Left ventricle myocardium inferior (tissue), 1 donor: ENCODE data around the gene SPECC1. TPM values are rescaled to one million over a fixed set of nuclear protein-coding genes. Genes with fewer than 3 reads are reported as not detected.
"Not testable (repeated sequence)": the region's sequence is repeated elsewhere in the genome, so short reads cannot be mapped to it uniquely, and the experiment has no call there.

ENCODE experiments used
- DNase-seq: peaks from one replicate; pipeline ENCODE4 v3.0.0-alpha.2; 2020
- H3K27ac ChIP-seq: fragments of 200-600 bp; replicated peaks from 2 replicates; pipeline ENCODE4 v1.8.0; 2021
- H3K27me3 ChIP-seq: fragments of 200-600 bp; 2 replicates; pipeline ENCODE4 v1.8.0; 2021; ENCODE audit warnings: low read depth
- H3K36me3 ChIP-seq: fragments of 200-600 bp; 2 replicates; pipeline ENCODE4 v1.8.0; 2021
- H3K4me1 ChIP-seq: fragments of 200-600 bp; 2 replicates; pipeline ENCODE4 v1.8.0; 2021
- H3K4me3 ChIP-seq: fragments of 200-600 bp; 2 replicates; pipeline ENCODE4 v1.8.0; 2021; ENCODE audit warnings: mild to moderate bottlenecking, moderate library complexity
- H3K9me3 ChIP-seq: fragments of 200-600 bp; replicated peaks from 2 replicates; pipeline ENCODE4 v1.8.0; 2021
- intact Hi-C: fragments of 100-400 bp; cut with micrococcal nuclease; formaldehyde crosslinking; loops from one replicate; pipeline ENCODE4 v1.11.0; 2022
- total RNA-seq: library from RNA; stranded (reverse); fragmentation: NEBNext Ultra II Directional; extraction: Animal tissue kit (Norgen Biotek cat#: 25700); gene quantifications from one replicate; pipeline ENCODE4 v1.2.1, GENCODE V29; 2021
- TF ChIP-seq, protein P1 (sequence below): fragments of 200-600 bp; IDR thresholded peaks from 2 replicates; pipeline ENCODE4 v1.8.0; 2021; ENCODE audit warnings: antibody characterized with exemption, mild to moderate bottlenecking, borderline replicate concordance
- donor health status: DM: no; HTN: yes; CAD: no; lungs with severe emphysema.

Gene SPECC1
- total RNA-seq, 1 donor from 2014 or later: 10.6 TPM

DNA sequence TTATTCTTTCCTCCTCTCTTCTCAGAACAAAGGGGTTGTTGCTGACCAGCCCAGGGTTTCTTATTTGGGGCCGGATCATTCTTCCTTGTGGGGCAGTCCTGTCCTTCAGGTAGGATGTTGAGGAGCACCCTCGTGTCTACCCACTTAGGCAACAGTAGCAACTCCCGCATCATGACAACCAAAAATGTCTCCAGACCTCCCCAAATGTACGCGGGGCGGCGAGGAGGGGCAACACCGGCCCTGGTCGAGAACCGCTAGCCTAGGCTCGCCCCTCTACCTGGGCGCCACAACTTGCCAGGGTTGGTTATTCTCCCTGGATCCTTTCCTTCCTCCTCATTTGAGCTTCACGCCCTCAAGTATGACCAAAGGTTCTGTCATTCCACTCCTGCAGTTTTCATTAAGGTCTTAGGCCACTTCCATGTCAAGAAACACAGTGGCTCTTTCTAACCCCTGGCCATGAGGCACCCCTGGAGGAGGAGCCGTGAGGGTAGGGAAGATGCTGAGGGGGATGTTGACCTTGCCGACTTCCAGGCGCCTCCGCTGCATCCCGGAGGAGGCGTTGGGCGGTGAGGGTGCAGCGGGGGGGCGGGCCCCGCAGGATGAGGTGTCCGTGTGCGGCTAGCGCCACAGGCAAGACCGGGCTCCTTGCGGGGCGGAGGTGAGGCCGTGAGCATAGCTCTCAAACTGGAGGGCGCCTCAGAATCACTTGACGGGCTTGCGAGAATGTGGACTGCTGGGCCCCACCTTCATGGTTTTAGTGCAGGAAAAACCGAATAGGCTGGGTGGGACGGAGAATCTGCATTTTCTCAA lies 712 bp upstream of the SPECC1 start:
- peaks cover 88% of the 10 kb centered on the region for H3K27me3 ChIP-seq
- H3K4me3 ChIP-seq: peak overlapping the region; percentile 87
- peak; percentile 20 for DNase-seq
- TF ChIP-seq, protein P1, sequence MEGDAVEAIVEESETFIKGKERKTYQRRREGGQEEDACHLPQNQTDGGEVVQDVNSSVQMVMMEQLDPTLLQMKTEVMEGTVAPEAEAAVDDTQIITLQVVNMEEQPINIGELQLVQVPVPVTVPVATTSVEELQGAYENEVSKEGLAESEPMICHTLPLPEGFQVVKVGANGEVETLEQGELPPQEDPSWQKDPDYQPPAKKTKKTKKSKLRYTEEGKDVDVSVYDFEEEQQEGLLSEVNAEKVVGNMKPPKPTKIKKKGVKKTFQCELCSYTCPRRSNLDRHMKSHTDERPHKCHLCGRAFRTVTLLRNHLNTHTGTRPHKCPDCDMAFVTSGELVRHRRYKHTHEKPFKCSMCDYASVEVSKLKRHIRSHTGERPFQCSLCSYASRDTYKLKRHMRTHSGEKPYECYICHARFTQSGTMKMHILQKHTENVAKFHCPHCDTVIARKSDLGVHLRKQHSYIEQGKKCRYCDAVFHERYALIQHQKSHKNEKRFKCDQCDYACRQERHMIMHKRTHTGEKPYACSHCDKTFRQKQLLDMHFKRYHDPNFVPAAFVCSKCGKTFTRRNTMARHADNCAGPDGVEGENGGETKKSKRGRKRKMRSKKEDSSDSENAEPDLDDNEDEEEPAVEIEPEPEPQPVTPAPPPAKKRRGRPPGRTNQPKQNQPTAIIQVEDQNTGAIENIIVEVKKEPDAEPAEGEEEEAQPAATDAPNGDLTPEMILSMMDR: no peak
- H3K4me1 ChIP-seq: peaks cover 18% of the 10 kb centered on the region
- peak overlapping the region; percentile 87 for H3K27ac ChIP-seq
- no peaks in the 10 kb centered on the region for H3K36me3 ChIP-seq
- H3K9me3 ChIP-seq: no peaks in the 10 kb centered on the region
- intact Hi-C loops: no loop called here

DNA sequence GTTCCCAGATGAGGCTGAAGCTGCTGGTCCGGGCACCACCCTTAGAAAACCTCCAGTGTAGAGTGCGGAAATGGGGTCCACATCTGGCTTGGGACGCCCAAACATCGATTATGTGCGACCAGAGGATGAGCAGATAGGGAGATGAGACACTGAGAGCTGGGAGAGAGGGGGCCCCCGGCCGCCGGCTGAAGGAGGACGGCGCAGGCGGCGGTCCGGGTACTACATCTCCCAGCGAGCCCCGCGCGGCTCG lies 182 bp upstream of the SPECC1 start:
- no peak for DNase-seq
- TF ChIP-seq, protein P1: no peak

DNA sequence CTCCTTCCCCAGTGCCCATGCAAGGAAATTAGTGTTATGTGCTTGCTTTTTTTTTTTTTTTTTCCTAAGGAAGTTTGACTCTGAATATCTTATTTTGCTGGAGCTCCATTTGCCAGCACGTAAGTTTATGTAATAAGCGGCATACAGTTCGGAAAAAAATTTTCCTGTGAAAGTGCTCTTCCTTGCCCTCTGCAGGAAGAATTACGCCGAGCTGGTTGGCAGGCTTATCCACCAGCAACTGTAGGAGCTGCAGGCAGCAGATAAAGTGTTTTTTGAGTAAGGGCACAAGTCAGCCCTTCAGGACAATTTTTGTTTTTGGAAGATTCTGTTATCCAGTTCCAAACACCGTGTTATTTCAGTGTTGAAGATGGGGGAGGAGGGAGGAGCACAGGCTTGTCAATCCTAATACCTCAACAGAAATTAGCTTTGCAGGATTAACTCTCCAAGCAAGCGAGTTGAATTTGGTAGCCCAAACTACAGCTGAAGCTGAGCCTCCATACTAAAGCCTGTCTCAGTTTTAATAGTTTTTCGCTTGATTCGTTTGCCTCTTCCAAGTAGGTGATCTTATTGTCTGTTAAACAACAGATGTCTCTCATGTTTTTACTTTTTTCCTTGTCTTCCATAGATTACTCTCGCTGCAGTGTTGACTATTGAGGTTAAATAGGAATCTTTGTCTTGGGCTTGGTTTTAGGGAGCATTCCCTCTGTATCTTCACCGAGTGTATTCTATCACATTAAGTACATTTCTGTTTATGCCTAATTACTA lies 1.1 kb downstream of the SPECC1 start:
- Histone ChIP-seq H3K4me3 (peak overlapping the region; percentile 87), H3K9me3 (no peaks in the 10 kb centered on the region), H3K36me3 (no peaks in the 10 kb centered on the region), H3K4me1 (peaks cover 18% of the 10 kb centered on the region), H3K27ac (peak overlapping the region; percentile 87), H3K27me3 (peaks cover 71% of the 10 kb centered on the region)
- intact Hi-C loops: no loop called here
- DNase-seq: peak; percentile 28
- TF ChIP-seq, protein P1: peak; percentile 53

More for the DNA sequence above, 182 bp upstream of the SPECC1 start:
- H3K9me3 ChIP-seq: no peaks in the 10 kb centered on the region
- peak overlapping the region; percentile 87 for H3K4me3 ChIP-seq
- intact Hi-C loops: no loop called here
- no peaks in the 10 kb centered on the region for H3K36me3 ChIP-seq
- peak overlapping the region; percentile 87 for H3K27ac ChIP-seq
- peaks cover 84% of the 10 kb centered on the region for H3K27me3 ChIP-seq
- peaks cover 18% of the 10 kb centered on the region for H3K4me1 ChIP-seq

DNA sequence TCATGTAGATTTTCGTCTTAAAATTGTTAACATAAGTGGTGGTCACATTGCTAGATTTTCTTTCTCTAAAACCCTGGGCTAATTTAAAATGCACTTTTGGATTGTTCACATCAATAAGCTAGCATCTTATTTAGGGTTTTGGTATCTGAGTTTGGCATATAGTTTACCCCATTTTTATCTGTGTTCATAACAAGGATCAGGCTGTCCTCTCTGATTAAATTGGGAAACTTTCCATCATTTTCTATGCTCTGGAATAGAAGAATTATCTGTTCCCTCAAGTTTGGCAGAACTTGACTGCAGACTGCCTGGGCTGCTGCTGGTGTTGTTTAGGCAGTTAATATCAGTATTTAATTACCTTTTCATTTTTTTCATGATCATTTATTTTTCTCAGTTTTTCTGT lies 1.8 kb downstream of the SPECC1 start:
- no peak for DNase-seq
- peaks cover 18% of the 10 kb centered on the region for H3K4me1 ChIP-seq
- H3K4me3 ChIP-seq: peak overlapping the region; percentile 87
- no peaks in the 10 kb centered on the region for H3K36me3 ChIP-seq
- H3K9me3 ChIP-seq: no peaks in the 10 kb centered on the region
- intact Hi-C loops: no loop called here
- H3K27ac ChIP-seq: peak overlapping the region; percentile 87
- TF ChIP-seq, protein P1: no peak
- H3K27me3 ChIP-seq: peaks cover 65% of the 10 kb centered on the region

DNA sequence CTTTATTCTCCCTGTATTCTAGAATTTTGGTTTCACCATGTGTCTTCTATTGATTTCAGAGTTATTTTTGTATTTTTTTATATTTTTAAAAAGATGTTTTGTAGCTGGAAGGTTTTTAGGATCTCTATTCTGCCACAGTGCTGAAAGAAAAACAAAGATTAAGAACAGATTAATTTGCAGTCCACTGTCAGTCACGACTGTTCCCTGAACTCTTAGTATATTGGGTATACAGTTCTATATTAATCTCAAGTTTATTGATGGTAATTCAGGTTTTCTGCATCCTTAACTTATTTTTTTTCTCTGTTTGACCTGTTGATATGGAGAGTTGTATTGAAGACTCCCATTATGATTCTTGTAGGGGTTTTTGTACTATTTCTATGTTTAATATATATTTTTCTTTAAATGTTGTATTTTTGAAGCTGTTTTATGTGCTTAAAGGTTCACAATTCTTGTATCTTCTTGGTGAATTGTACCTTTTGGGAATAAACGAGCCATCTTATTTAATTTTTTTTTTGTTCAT lies 2.9 kb downstream of the SPECC1 start:
- Histone ChIP-seq H3K36me3 (no peaks in the 10 kb centered on the region), H3K4me1 (peaks cover 18% of the 10 kb centered on the region), H3K4me3 (peak overlapping the region; percentile 87), H3K27me3 (peaks cover 60% of the 10 kb centered on the region), H3K27ac (peak overlapping the region; percentile 87), H3K9me3 (no peaks in the 10 kb centered on the region)
- intact Hi-C loops: no loop called here
- no peak for DNase-seq
- TF ChIP-seq, protein P1: no peak

DNA sequence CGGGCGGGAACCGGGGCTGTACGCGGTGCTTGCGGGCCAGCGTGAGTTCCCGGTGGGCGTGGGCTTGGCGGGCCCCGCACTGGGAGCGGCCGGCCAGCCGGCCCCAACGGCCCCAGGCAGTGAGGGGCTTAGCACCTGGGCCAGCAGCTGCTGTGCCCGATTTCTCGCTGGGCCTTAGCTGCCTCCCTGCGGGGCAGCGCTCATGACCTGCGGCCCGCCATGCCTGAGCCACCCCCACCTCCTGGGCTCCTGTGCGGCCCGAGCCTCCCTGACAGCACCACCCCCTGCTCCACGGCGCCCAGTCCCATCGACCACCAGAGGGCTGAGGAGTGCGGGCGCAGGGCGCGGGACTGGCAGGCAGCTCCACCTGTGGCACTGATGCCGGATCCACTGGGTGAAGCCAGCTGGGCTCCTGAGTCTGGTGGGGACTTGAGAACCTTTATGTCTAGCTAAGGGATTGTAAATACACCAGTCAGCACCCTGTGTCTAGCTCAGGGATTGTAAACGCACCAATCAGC lies 7.4 kb downstream of the SPECC1 start:
- DNase-seq, H3K27ac ChIP-seq, H3K4me3 ChIP-seq, H3K4me1 ChIP-seq, H3K9me3 ChIP-seq, intact Hi-C loops: not testable (repeated sequence)
- peaks cover 12% of the 10 kb centered on the region for H3K36me3 ChIP-seq
- peaks cover 26% of the 10 kb centered on the region for H3K27me3 ChIP-seq
